ENCODE data around the gene FAM120AOS. TPM values are rescaled to one million over a fixed set of nuclear protein-coding genes. Genes with fewer than 3 reads are reported as not detected.

The FAM120AOS gene
- total and polyA plus RNA-seq, 12 donors: 21.1 to 39.9 (median 31.5) TPM

- Histone ChIP-seq H3K27me3 (no peaks in the 10 kb centered on the region), H3K9me3 (peaks cover 0 to 39% (median 17%) of the 10 kb centered on the region in 11 donors), H3K4me3 (no peak overlapping the region), H3K36me3 (no peaks in the 10 kb centered on the region), H3K27ac (no peak overlapping the region), H3K4me1 (no peaks in the 10 kb centered on the region)
- ATAC-seq: no peak
- 77 to 81% methylated on average over 10 of the region's 10 CpGs for WGBS, 2 donors
- no peak for TF ChIP-seq CTCF (IDR thresholded peaks at IDR 0.05)
- intact Hi-C loops (cut with DNase I): no loop called here
- no peak for DNase-seq
Observed at GRCh38 chr9:93422977-93423616, 30.3 kb downstream of the FAM120AOS start.

- H3K4me1 ChIP-seq: no peaks in the 10 kb centered on the region
- peaks cover 0 to 38% (median 17%) of the 10 kb centered on the region in 11 donors for H3K9me3 ChIP-seq
- DNase-seq (no peak), ATAC-seq (no peak)
- H3K36me3 ChIP-seq: no peaks in the 10 kb centered on the region
- H3K27me3 ChIP-seq: no peaks in the 10 kb centered on the region
- intact Hi-C loops (cut with DNase I): loop anchor here in 1 of 10 donors (10.0 kb wide), 1 partner anchor 64 kb away; no protein-coding TSS in a partner anchor
- TF ChIP-seq CTCF (IDR thresholded peaks at IDR 0.05): no peak
- H3K4me3 ChIP-seq: no peak overlapping the region
- no peak overlapping the region for H3K27ac ChIP-seq
- 88 to 90% methylated on average over 1 of the region's 1 CpG for WGBS, 2 donors
Observed at GRCh38 chr9:93419023-93419422, 34.4 kb downstream of the FAM120AOS start.

DNA sequence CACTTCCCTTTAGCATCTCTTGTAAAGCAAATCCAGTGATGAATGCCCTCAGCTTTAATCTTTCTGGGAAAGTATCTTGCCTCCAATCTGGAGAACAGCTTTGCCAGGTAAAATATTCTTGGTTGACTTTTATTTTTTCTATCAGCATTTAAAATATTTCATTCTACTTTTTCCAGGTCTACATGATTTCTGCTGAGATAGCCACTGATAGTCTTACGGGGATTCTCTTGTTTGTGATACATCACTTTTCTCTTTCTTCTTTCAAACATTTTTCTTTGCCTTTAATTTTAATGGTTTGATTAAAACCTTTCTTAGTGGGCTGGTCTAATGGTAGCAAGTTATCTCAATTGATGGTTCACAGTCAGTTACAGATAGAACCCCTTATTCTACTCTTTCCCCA is 35.8 kb downstream of the FAM120AOS start:
- no peak for ATAC-seq
- no peaks in the 10 kb centered on the region for H3K4me1 ChIP-seq
- DNase-seq: no peak
- no peak overlapping the region for H3K27ac ChIP-seq
- H3K27me3 ChIP-seq: no peaks in the 10 kb centered on the region
- intact Hi-C loops (cut with DNase I): loop anchor here in 1 of 10 donors (10.0 kb wide), 1 partner anchor 63 kb away; no protein-coding TSS in a partner anchor
- TF ChIP-seq CTCF (IDR thresholded peaks at IDR 0.05): no peak
- 96 to 97% methylated on average over 1 of the region's 1 CpG for WGBS, 2 donors
- peaks cover 0 to 39% (median 17%) of the 10 kb centered on the region in 11 donors for H3K9me3 ChIP-seq
- H3K4me3 ChIP-seq: no peak overlapping the region
- no peaks in the 10 kb centered on the region for H3K36me3 ChIP-seq

DNA sequence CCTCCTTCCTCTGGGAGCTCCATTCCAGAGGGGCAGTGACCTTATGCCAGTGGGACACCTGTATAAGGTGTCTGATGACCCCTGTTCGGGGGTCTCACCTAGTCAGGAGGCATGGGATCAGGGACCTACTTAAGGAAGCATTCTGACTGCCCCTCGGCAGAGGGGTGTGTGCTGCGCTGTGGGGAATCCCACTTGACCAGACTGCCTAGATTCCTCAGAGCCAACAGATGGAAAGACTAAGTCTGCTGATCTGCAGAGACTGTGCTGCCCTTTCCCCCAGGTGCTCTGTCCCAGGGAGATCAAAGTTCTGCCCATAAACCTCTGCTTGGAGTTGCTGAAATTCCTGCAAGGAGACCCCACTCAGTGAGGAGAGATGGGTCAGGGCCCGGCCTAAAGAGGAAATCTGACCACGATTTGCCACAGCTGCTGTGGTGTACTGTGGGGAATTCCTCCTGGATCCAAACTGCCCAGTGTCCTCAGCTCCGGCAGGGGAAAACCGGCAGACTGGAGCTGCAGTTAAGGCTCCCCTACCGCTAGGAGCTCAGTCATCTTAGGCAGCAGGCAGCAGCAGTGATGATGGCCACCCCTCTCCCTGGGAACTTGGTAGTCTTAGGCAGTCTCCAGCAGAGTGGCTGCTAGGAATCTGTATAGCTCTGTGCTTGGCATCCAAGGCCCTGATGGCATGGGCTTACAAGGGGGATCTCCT is 36.7 kb downstream of the FAM120AOS start:
- no peak for TF ChIP-seq CTCF (IDR thresholded peaks at IDR 0.05)
- WGBS, 2 donors: 77 to 89% methylated on average over 8 of the region's 8 CpGs
- no peaks in the 10 kb centered on the region for H3K36me3 ChIP-seq
- no peak overlapping the region for H3K27ac ChIP-seq
- no peak overlapping the region for H3K4me3 ChIP-seq
- ATAC-seq (no peak), DNase-seq (no peak)
- intact Hi-C loops (cut with DNase I): loop anchor here in 1 of 10 donors (10.0 kb wide), 1 partner anchor 62 kb away; no protein-coding TSS in a partner anchor
- H3K27me3 ChIP-seq: peaks cover 0 to 6% (median 0%) of the 10 kb centered on the region in 7 donors
- H3K4me1 ChIP-seq: no peaks in the 10 kb centered on the region
- peaks cover 0 to 46% (median 17%) of the 10 kb centered on the region in 11 donors for H3K9me3 ChIP-seq
